IPS-18a (cell line): ENCODE results near the gene CMSS1.

Experiments
- H3K27ac ChIP-seq: one replicate; pipeline ENCODE4 v1.5.1; 2013; ENCODE audit warnings: low read length
- H3K27me3 ChIP-seq: one replicate; pipeline ENCODE4 v1.6.1; 2013; ENCODE audit warnings: mild to moderate bottlenecking, low read length; ENCODE audit not compliant: control insufficient read depth, insufficient read depth
- H3K36me3 ChIP-seq: one replicate; pipeline ENCODE4 v1.6.1; 2013; ENCODE audit warnings: low read depth, low read length; ENCODE audit not compliant: control insufficient read depth
- H3K4me1 ChIP-seq: one replicate; pipeline ENCODE4 v1.6.1; 2013; ENCODE audit warnings: low read depth, low read length; ENCODE audit not compliant: control insufficient read depth
- H3K4me3 ChIP-seq: one replicate; pipeline ENCODE4 v1.5.1; 2013; ENCODE audit warnings: low read length
- H3K9ac ChIP-seq: one replicate; pipeline ENCODE4 v1.6.1; 2013; ENCODE audit warnings: mild to moderate bottlenecking, low read length, moderate library complexity
- H3K9me3 ChIP-seq: one replicate; pipeline ENCODE4 v1.6.1; 2013; ENCODE audit warnings: low read depth, low read length; ENCODE audit not compliant: control insufficient read depth

Gene CMSS1

DNA sequence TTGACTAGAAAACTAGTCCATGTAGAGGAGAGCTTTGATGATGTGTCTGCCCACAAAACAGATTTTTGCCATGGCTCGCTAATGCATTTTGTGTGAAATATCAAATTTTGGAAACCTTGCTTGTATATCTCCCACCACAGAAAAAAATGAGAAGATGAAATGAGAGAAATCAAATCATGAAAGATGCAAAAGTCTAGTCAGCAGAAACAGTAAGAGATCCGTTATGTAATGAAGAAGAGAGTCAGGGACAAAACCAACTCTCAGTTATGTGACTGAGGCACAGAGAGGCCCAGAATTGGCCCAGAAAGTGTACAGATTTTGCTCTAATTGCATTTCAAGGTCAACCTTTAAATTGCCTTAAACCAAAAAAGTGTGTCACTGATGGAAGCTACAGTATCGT lies 189.7 kb downstream of the CMSS1 start:
- Histone ChIP-seq H3K9ac (no peak overlapping the region), H3K4me3 (no peak overlapping the region), H3K4me1 (peaks cover 14% of the 10 kb centered on the region), H3K36me3 (no peaks in the 10 kb centered on the region), H3K27ac (no peak overlapping the region), H3K9me3 (no peaks in the 10 kb centered on the region), H3K27me3 (no peaks in the 10 kb centered on the region)

- H3K4me1 ChIP-seq = peaks cover 14% of the 10 kb centered on the region
- no peak overlapping the region for H3K27ac ChIP-seq
- H3K4me3 ChIP-seq = no peak overlapping the region
- no peaks in the 10 kb centered on the region for H3K36me3 ChIP-seq
- no peaks in the 10 kb centered on the region for H3K27me3 ChIP-seq
- H3K9ac ChIP-seq = no peak overlapping the region
- no peaks in the 10 kb centered on the region for H3K9me3 ChIP-seq
Observed at GRCh38 chr3:100008081-100008698, 190.5 kb downstream of the CMSS1 start.

GRCh38 chr3:100009276-100010086 lies 191.8 kb downstream of the CMSS1 start:
- Histone ChIP-seq H3K27ac (no peak overlapping the region), H3K4me1 (peaks cover 14% of the 10 kb centered on the region), H3K4me3 (no peak overlapping the region), H3K36me3 (no peaks in the 10 kb centered on the region), H3K27me3 (no peaks in the 10 kb centered on the region), H3K9me3 (no peaks in the 10 kb centered on the region), H3K9ac (no peak overlapping the region)

DNA sequence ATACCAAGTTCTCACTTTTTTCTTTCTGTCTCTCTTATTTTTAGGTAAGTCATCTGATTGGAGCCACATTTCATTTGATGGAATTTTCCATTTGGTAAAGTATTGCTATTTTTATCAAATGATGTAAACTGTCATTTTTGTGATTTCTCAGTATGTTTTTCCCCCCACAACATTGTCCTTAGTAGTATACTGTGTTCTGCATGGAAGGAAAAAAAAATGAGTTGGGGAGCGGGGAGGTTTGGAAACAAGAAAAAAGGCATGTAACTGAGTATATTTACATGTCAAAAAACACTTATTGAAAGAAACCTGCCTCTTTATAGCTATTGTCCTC lies 192.4 kb downstream of the CMSS1 start:
- no peaks in the 10 kb centered on the region for H3K27me3 ChIP-seq
- peaks cover 2% of the 10 kb centered on the region for H3K9me3 ChIP-seq
- peaks cover 14% of the 10 kb centered on the region for H3K4me1 ChIP-seq
- no peak overlapping the region for H3K4me3 ChIP-seq
- H3K9ac ChIP-seq = no peak overlapping the region
- H3K36me3 ChIP-seq = no peaks in the 10 kb centered on the region
- no peak overlapping the region for H3K27ac ChIP-seq

GRCh38 chr3:100018806-100019205 lies 201.1 kb downstream of the CMSS1 start:
- Histone ChIP-seq H3K4me3 (no peak overlapping the region), H3K4me1 (peaks cover 13% of the 10 kb centered on the region), H3K36me3 (no peaks in the 10 kb centered on the region), H3K9ac (no peak overlapping the region), H3K27ac (no peak overlapping the region), H3K27me3 (no peaks in the 10 kb centered on the region), H3K9me3 (peaks cover 4% of the 10 kb centered on the region)

GRCh38 chr3:100019719-100020118 lies 202.1 kb downstream of the CMSS1 start:
- no peak overlapping the region for H3K9ac ChIP-seq

DNA sequence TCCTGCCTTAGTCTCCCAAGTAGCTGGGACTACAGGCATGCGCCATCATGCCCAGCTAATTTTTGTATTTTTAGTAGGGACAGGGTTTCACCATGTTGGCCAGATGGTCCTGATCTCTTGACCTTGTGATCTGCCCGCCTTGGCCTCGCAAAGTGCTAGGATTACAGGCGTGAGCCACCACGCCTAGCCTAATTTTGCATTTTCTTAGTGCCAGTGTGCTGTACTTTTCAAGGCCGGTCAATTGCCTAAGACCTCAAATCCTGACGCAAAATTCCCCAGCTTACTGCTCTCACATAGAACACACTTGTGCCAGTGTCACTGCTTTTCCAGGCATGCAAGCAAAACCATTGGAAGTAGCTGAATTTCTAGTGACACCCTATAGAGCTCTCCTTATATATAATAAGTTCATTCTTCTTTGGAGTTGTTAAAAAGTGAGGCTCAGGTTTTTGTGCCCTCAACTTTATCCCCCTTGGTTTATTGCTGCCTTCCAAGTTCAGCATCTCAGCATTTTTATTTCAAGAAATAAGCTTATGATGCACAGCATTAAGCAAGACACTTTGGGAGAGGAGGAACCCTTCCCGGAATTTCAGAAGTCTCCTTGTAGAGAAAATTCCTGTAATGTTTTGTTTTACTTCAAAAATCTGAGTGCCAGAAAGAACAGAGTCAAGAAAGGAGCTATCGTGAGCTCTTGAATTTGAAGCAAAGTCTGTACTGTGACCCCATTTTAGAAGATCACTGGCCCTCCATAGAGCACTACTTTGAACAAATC lies 203.4 kb downstream of the CMSS1 start:
- Histone ChIP-seq H3K36me3 (no peaks in the 10 kb centered on the region), H3K27ac (no peak overlapping the region), H3K9ac (no peak overlapping the region), H3K9me3 (no peaks in the 10 kb centered on the region), H3K27me3 (no peaks in the 10 kb centered on the region), H3K4me3 (no peak overlapping the region), H3K4me1 (peaks cover 6% of the 10 kb centered on the region)

More at GRCh38 chr3:100019719-100020118, 202.1 kb downstream of the CMSS1 start:
- peaks cover 13% of the 10 kb centered on the region for H3K4me1 ChIP-seq
- H3K27ac ChIP-seq = no peak overlapping the region
- H3K9me3 ChIP-seq = peaks cover 4% of the 10 kb centered on the region
- H3K4me3 ChIP-seq = no peak overlapping the region
- H3K36me3 ChIP-seq = no peaks in the 10 kb centered on the region
- H3K27me3 ChIP-seq = no peaks in the 10 kb centered on the region

GRCh38 chr3:100022506-100022905 lies 204.8 kb downstream of the CMSS1 start:
- no peaks in the 10 kb centered on the region for H3K9me3 ChIP-seq
- no peaks in the 10 kb centered on the region for H3K27me3 ChIP-seq
- no peaks in the 10 kb centered on the region for H3K36me3 ChIP-seq
- H3K4me3 ChIP-seq = no peak overlapping the region
- no peak overlapping the region for H3K9ac ChIP-seq
- no peak overlapping the region for H3K27ac ChIP-seq
- H3K4me1 ChIP-seq = no peaks in the 10 kb centered on the region

GRCh38 chr3:100023150-100023549 lies 205.5 kb downstream of the CMSS1 start:
- H3K4me3 ChIP-seq = no peak overlapping the region
- no peaks in the 10 kb centered on the region for H3K4me1 ChIP-seq
- H3K9ac ChIP-seq = no peak overlapping the region
- no peaks in the 10 kb centered on the region for H3K36me3 ChIP-seq
- no peaks in the 10 kb centered on the region for H3K9me3 ChIP-seq
- H3K27ac ChIP-seq = no peak overlapping the region
- no peaks in the 10 kb centered on the region for H3K27me3 ChIP-seq

GRCh38 chr3:100023595-100023994 lies 205.9 kb downstream of the CMSS1 start:
- no peaks in the 10 kb centered on the region for H3K36me3 ChIP-seq
- H3K4me3 ChIP-seq = no peak overlapping the region
- H3K27ac ChIP-seq = no peak overlapping the region
- H3K4me1 ChIP-seq = no peaks in the 10 kb centered on the region
- H3K27me3 ChIP-seq = no peaks in the 10 kb centered on the region
- H3K9ac ChIP-seq = no peak overlapping the region
- no peaks in the 10 kb centered on the region for H3K9me3 ChIP-seq

- Histone ChIP-seq H3K9ac (no peak overlapping the region), H3K36me3 (no peaks in the 10 kb centered on the region), H3K9me3 (no peaks in the 10 kb centered on the region), H3K27me3 (no peaks in the 10 kb centered on the region), H3K4me1 (no peaks in the 10 kb centered on the region), H3K27ac (no peak overlapping the region), H3K4me3 (no peak overlapping the region)
Observed at GRCh38 chr3:100024520-100025303, 207.1 kb downstream of the CMSS1 start.
